BLaER1 treated with 17β-estradiol and CSF1 and Interleukin-3, amounts not matched to agents 10 nM and 100 nM (cell line): ENCODE data around the gene MCL1.
"Not testable (repeated sequence)": the region's sequence is repeated elsewhere in the genome, so short reads cannot be mapped to it uniquely, and the experiment has no call there.

Experiments
- H3K27ac ChIP-seq, 11 experiments: shearing (Covaris generic); formaldehyde crosslinking; 2 replicates each; pipeline ENCODE4 v1.8.1; 2022
- H3K27me3 ChIP-seq, 11 experiments: shearing (Covaris generic); formaldehyde crosslinking; 2 replicates each; pipeline ENCODE4 v1.8.1; 2022
- H3K36me3 ChIP-seq, 11 experiments: shearing (Covaris generic); formaldehyde crosslinking; 2 replicates each; pipeline ENCODE4 v1.8.1; 2022
- H3K4me1 ChIP-seq, 10 experiments: shearing (Covaris generic); formaldehyde crosslinking; 2 replicates each; pipeline ENCODE4 v1.8.1; 2022
- H3K4me2 ChIP-seq, 11 experiments: shearing (Covaris generic); formaldehyde crosslinking; 2 replicates each; pipeline ENCODE4 v1.8.1; 2022
- H3K4me3 ChIP-seq, 10 experiments: shearing (Covaris generic); formaldehyde crosslinking; 2 replicates each; pipeline ENCODE4 v1.8.1; 2022
- H3K9ac ChIP-seq, 11 experiments: shearing (Covaris generic); formaldehyde crosslinking; 2 replicates each; pipeline ENCODE4 v1.8.1; 2022
- H3K9me3 ChIP-seq, 11 experiments: shearing (Covaris generic); formaldehyde crosslinking; replicated peaks in 1 of 11; 2 replicates each; pipeline ENCODE4 v1.8.1; 2022
- H4K20me1 ChIP-seq, 11 experiments: shearing (Covaris generic); formaldehyde crosslinking; 2 replicates each; pipeline ENCODE4 v1.8.1; 2022
- Cebpa-rat ChIP-seq, 11 experiments: shearing (Covaris generic); IDR thresholded peaks; 2 replicates each; pipeline ENCODE4 v1.8.1; 2022

MCL1 gene

GRCh38 chr1:150609732-150610131 is 30.3 kb upstream of the MCL1 start:
- peak overlapping the region in 2 of 10 experiments; percentile 11 to 12; a peak in 1 of 20 replicates for H3K4me3 ChIP-seq
- H3K4me2 ChIP-seq = peak overlapping the region in 8 of 11 experiments; percentile 85 to 96 (median 92); a peak in 15 of 22 replicates
- TF ChIP-seq Cebpa-rat (IDR thresholded peaks at IDR 0.05) = no peak
- H3K27ac ChIP-seq = peak overlapping the region; percentile 87 to 100 (median 97)
- H4K20me1 ChIP-seq = no peaks in the 10 kb centered on the region
- H3K36me3 ChIP-seq = peaks cover 0 to 29% (median 14%) of the 10 kb centered on the region in 11 experiments; a peak in 11 of 22 replicates
- no peaks in the 10 kb centered on the region for H3K27me3 ChIP-seq
- peak overlapping the region in 9 of 11 experiments; percentile 37 to 96 (median 85); a peak in 15 of 22 replicates for H3K9ac ChIP-seq
- peaks cover 37 to 97% (median 81%) of the 10 kb centered on the region in 10 experiments for H3K4me1 ChIP-seq
- no peaks in the 10 kb centered on the region for H3K9me3 ChIP-seq

DNA sequence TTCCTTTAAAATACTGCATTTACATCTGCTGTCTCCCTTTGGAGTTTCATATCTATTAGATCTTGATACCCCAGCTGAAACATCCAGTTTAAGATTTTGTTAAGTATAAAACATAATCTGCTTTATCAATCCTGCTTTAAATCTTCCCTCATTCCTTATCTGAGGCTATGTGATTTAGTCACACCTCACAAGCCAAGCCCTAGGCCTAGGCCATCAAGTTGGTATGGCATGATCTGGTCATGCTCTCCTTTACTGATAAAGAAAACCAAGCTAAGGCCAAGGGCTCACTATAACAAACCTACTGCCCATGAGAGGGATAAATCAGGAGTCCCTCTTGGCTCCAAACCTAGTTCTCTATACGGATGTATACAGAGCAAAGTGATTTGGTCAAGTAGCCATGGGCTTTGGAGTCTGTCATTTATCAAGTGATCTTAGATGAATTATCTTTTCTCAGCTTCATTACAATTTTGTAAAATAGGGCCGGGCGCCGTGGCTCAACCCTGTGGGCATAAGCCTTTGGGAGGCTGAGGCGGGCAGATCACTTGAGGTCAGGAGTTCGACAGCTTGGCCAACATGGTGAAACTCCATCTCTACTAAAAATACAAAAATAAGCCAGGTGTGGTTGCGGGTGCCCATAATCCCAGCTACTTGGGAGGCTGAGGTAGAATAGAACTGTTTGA is 27.2 kb upstream of the MCL1 start:
- TF ChIP-seq Cebpa-rat (IDR thresholded peaks at IDR 0.05) = no peak
- peak overlapping the region in 10 of 11 experiments; percentile 20 to 97 (median 70); a peak in 19 of 22 replicates for H3K27ac ChIP-seq
- H3K4me3 ChIP-seq = no peak overlapping the region

GRCh38 chr1:150605451-150605731 is 26.0 kb upstream of the MCL1 start:
- Histone ChIP-seq H3K4me1 (peaks cover 0 to 74% (median 47%) of the 10 kb centered on the region in 10 experiments; a peak in 17 of 20 replicates), H3K9ac (peak overlapping the region in 6 of 11 experiments; percentile 51 to 62 (median 61); a peak in 8 of 22 replicates), H3K36me3 (peaks cover 4 to 40% (median 21%) of the 10 kb centered on the region in 11 experiments; a peak in 20 of 22 replicates), H3K4me2 (peak overlapping the region in 7 of 11 experiments; percentile 54 to 79 (median 65); a peak in 14 of 22 replicates), H3K27ac (peak overlapping the region; percentile 49 to 96 (median 74))
- H3K27me3 ChIP-seq, H3K9me3 ChIP-seq, H4K20me1 ChIP-seq, H3K4me3 ChIP-seq: not testable (repeated sequence)

More for the DNA sequence above, 27.2 kb upstream of the MCL1 start:
- Histone ChIP-seq H3K9me3 (no peaks in the 10 kb centered on the region), H3K27me3 (no peaks in the 10 kb centered on the region), H3K9ac (no peak overlapping the region), H3K36me3 (peaks cover 0 to 34% (median 21%) of the 10 kb centered on the region in 11 experiments; a peak in 11 of 22 replicates), H3K4me1 (peaks cover 6 to 85% (median 59%) of the 10 kb centered on the region in 10 experiments; a peak in 19 of 20 replicates), H4K20me1 (no peaks in the 10 kb centered on the region), H3K4me2 (peak overlapping the region in 5 of 11 experiments; percentile 2 to 79 (median 60); a peak in 7 of 22 replicates)

GRCh38 chr1:150604226-150604588 is 24.8 kb upstream of the MCL1 start:
- no peaks in the 10 kb centered on the region for H3K27me3 ChIP-seq
- no peaks in the 10 kb centered on the region for H4K20me1 ChIP-seq
- H3K9ac ChIP-seq = peak overlapping the region in 7 of 11 experiments; percentile 25 to 65 (median 61); a peak in 14 of 22 replicates
- peaks cover 0 to 62% (median 35%) of the 10 kb centered on the region in 10 experiments; a peak in 17 of 20 replicates for H3K4me1 ChIP-seq
- no peak overlapping the region for H3K4me3 ChIP-seq
- no peaks in the 10 kb centered on the region for H3K9me3 ChIP-seq
- H3K27ac ChIP-seq = peak overlapping the region; percentile 49 to 96 (median 74)
- peaks cover 8 to 36% (median 21%) of the 10 kb centered on the region in 11 experiments; a peak in 18 of 22 replicates for H3K36me3 ChIP-seq
- no peak for TF ChIP-seq Cebpa-rat (IDR thresholded peaks at IDR 0.05)
- peak overlapping the region in 10 of 11 experiments; percentile 11 to 79 (median 62); a peak in 18 of 22 replicates for H3K4me2 ChIP-seq

- Histone ChIP-seq H3K27me3 (no peaks in the 10 kb centered on the region), H3K4me3 (no peak overlapping the region), H3K9ac (peak overlapping the region in 2 of 11 experiments; percentile 61 to 65; a peak in 1 of 22 replicates), H3K36me3 (peaks cover 8 to 32% (median 18%) of the 10 kb centered on the region in 11 experiments; a peak in 18 of 22 replicates), H3K4me2 (peak overlapping the region in 4 of 11 experiments; percentile 60 to 79 (median 68); a peak in 6 of 22 replicates), H3K27ac (peak overlapping the region in 10 of 11 experiments; percentile 29 to 96 (median 76); a peak in 15 of 22 replicates), H3K4me1 (peaks cover 0 to 57% (median 31%) of the 10 kb centered on the region in 10 experiments; a peak in 17 of 20 replicates), H4K20me1 (no peaks in the 10 kb centered on the region), H3K9me3 (no peaks in the 10 kb centered on the region)
- no peak for TF ChIP-seq Cebpa-rat (IDR thresholded peaks at IDR 0.05)
Observed at GRCh38 chr1:150603711-150604110, 24.3 kb upstream of the MCL1 start.

- not testable (repeated sequence) for H3K27ac ChIP-seq, H4K20me1 ChIP-seq, H3K9me3 ChIP-seq, H3K4me2 ChIP-seq, H3K4me3 ChIP-seq, H3K9ac ChIP-seq, H3K27me3 ChIP-seq
- Histone ChIP-seq H3K36me3 (peaks cover 4 to 20% (median 12%) of the 10 kb centered on the region in 11 experiments; a peak in 18 of 22 replicates), H3K4me1 (peaks cover 0 to 44% (median 25%) of the 10 kb centered on the region in 10 experiments; a peak in 17 of 20 replicates)
Observed at GRCh38 chr1:150602372-150602771, 23.0 kb upstream of the MCL1 start.

GRCh38 chr1:150601540-150601939 is 22.1 kb upstream of the MCL1 start:
- Histone ChIP-seq H3K27ac (no peak overlapping the region; a peak in 1 of 22 replicates), H3K36me3 (peaks cover 4 to 20% (median 11%) of the 10 kb centered on the region in 11 experiments; a peak in 17 of 22 replicates), H3K4me2 (no peak overlapping the region), H3K9me3 (no peaks in the 10 kb centered on the region), H3K4me3 (no peak overlapping the region), H4K20me1 (no peaks in the 10 kb centered on the region), H3K9ac (no peak overlapping the region), H3K27me3 (no peaks in the 10 kb centered on the region), H3K4me1 (peaks cover 0 to 36% (median 23%) of the 10 kb centered on the region in 10 experiments; a peak in 17 of 20 replicates)
- no peak for TF ChIP-seq Cebpa-rat (IDR thresholded peaks at IDR 0.05)

DNA sequence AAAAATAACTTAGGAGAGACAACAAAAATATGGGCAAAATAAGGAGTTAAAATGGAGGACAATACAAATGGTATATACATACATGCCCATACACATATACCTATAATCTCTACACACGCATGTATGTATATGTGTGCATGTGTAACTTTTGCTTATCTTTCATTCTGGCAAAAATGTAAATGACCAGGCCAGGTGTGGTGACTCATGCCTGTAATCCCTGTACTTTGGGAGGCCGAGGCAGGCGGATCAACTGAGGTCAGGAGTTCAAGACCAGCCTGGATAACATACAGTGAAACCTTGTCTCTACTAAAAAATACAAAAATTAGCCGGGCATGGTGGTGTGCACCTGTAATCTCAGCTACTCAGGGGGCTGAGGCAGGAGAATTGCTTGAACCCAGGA is 18.9 kb upstream of the MCL1 start:
- H3K4me1 ChIP-seq = not testable (repeated sequence)

GRCh38 chr1:150596976-150597375 is 17.6 kb upstream of the MCL1 start:
- no peak overlapping the region for H3K27ac ChIP-seq
- H3K4me3 ChIP-seq = no peak overlapping the region
- H3K9ac ChIP-seq = no peak overlapping the region
- H3K27me3 ChIP-seq = no peaks in the 10 kb centered on the region
- no peak overlapping the region for H3K4me2 ChIP-seq
- H3K4me1 ChIP-seq = peaks cover 0 to 3% (median 0%) of the 10 kb centered on the region in 10 experiments; a peak in 3 of 20 replicates
- peaks cover 4 to 14% (median 10%) of the 10 kb centered on the region in 11 experiments; a peak in 17 of 22 replicates for H3K36me3 ChIP-seq
- TF ChIP-seq Cebpa-rat (IDR thresholded peaks at IDR 0.05) = no peak
- no peaks in the 10 kb centered on the region for H3K9me3 ChIP-seq
- no peaks in the 10 kb centered on the region for H4K20me1 ChIP-seq

More for the DNA sequence above, 18.9 kb upstream of the MCL1 start:
- not testable (repeated sequence) for H3K9me3 ChIP-seq, H3K4me3 ChIP-seq, H3K27me3 ChIP-seq, H4K20me1 ChIP-seq, H3K4me2 ChIP-seq, H3K9ac ChIP-seq, H3K27ac ChIP-seq
- peaks cover 4 to 17% (median 11%) of the 10 kb centered on the region in 11 experiments; a peak in 17 of 22 replicates for H3K36me3 ChIP-seq
